ENCODE data around the gene RPL35.

RPL35 gene

DNA sequence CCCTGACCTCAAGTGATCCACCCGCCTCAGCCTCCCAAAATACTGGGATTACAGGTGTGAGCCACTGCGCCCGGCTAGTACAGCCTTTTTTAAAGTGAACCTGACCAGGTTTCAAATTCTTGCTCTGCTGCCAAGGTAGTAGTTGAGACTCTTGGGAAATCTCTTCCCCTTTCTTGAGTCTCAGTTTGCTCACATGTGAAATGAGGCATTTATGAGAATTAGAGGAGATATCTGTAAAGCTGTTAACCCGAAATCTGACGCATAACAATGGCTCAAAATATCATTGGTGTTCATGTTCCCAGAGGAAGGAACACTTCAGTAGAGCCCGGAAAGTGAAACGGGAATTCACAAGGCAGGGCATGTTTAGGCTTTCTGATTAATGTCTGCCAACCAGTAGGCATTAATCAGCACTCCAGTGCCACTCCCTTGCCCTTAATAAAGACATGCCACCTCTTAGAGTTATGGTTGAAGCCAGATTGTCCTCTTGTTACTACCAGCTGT lies 1.7 kb upstream of the RPL35 start:
- Mint-ChIP-seq H3K9me3 (no peaks in the 10 kb centered on the region), H3K27ac (no peak overlapping the region), H3K36me3 (peaks cover 42% of the 10 kb centered on the region), H3K4me1 (peaks cover 38% of the 10 kb centered on the region), H3K4me3 (peak overlapping the region; percentile 85)
- ATAC-seq = no peak
- no peak for DNase-seq (ENCODE audit: low spot score in 2 of 2)

GRCh38 chr9:124860582-124861341 lies 995 bp downstream of the RPL35 start:
- ATAC-seq (no peak), DNase-seq (ENCODE audit: low spot score in 2 of 2) (no peak)
- peak overlapping the region; percentile 94 for H3K27ac Mint-ChIP-seq
- no peaks in the 10 kb centered on the region for H3K9me3 Mint-ChIP-seq
- H3K4me3 Mint-ChIP-seq = peak overlapping the region; percentile 85
- peaks cover 55% of the 10 kb centered on the region for H3K36me3 Mint-ChIP-seq
- H3K4me1 Mint-ChIP-seq = peaks cover 42% of the 10 kb centered on the region

DNA sequence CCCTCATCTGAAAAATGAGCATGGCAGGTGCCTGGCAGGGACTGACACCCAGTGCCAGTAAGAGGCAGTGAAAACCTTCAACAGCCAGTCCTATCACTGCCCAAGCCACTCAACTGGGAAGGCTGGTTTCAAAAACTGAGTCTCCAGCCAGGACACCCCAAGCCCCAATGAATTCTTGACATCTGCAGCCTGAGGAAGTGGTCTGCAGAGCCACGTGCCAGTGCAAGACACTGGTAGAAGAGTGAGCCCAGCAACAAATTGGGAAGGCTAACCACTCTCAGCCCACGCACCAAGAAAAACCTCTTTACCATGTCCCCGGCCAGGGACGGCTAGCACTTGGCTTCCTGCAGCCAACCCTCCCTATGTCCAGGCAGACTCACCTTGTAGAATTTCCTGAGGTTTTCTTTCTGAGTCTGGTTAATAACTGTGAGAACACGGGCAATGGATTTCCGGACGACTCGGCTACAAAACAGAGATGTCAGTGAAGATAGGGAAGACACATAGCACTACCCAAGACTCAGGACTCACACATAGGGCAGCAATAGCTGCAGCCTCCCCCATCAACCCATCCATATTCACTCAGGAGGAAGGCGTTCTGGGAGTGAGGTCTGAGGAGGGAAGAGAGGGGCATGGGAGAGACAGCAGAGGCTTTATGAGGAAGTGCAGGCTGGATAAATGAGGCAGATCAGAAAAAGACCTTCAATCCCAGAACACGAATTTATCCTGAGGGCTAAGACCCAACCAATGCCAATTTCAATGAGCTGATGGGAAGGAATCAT lies 1.8 kb downstream of the RPL35 start:
- Mint-ChIP-seq H3K4me1 (peaks cover 46% of the 10 kb centered on the region), H3K36me3 (peaks cover 60% of the 10 kb centered on the region), H3K4me3 (peak overlapping the region; percentile 85), H3K27ac (peak overlapping the region; percentile 94), H3K9me3 (no peaks in the 10 kb centered on the region)
- ATAC-seq = no peak
- no peak for DNase-seq (ENCODE audit: low spot score in 2 of 2)

DNA sequence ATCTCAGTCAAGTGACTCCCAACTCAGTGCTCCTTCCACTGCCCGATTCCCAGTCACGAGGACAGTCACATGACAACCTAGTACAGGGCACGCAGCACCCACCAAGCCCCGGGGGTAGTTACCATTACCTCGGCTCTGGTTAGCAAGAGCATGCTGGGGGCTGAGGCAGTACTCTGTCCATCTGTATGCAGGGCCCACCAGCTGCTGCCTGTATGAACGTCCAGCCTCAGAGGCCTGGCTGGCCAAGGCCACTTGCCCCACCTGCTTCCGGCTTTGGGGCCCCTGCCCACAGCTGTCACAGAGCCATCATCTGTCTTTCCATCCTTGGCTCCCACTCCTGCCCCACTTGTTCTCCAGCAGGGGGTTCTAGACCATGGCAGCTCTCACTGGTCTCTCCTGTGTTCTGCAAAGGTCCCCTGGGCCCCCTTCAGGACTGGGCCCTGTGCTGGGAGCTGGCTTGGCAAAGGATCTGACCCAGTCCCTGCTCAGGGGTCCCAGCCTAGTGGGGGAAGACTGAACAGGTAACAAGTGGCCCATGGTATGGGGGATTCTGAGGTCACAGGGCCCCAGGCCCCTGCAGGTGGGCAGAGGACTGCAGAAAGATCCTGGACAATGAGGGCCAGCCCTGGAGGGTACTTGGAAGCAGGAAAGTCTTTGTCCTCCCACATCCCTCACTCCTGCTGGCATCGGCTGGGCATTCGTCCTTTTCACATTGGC lies 3.3 kb downstream of the RPL35 start:
- peak overlapping the region; percentile 94 for H3K27ac Mint-ChIP-seq
- no peaks in the 10 kb centered on the region for H3K9me3 Mint-ChIP-seq
- peak overlapping the region; percentile 85 for H3K4me3 Mint-ChIP-seq
- no peak for DNase-seq (ENCODE audit: low spot score in 2 of 2)
- ATAC-seq = no peak
- peaks cover 50% of the 10 kb centered on the region for H3K4me1 Mint-ChIP-seq
- peaks cover 62% of the 10 kb centered on the region for H3K36me3 Mint-ChIP-seq

DNA sequence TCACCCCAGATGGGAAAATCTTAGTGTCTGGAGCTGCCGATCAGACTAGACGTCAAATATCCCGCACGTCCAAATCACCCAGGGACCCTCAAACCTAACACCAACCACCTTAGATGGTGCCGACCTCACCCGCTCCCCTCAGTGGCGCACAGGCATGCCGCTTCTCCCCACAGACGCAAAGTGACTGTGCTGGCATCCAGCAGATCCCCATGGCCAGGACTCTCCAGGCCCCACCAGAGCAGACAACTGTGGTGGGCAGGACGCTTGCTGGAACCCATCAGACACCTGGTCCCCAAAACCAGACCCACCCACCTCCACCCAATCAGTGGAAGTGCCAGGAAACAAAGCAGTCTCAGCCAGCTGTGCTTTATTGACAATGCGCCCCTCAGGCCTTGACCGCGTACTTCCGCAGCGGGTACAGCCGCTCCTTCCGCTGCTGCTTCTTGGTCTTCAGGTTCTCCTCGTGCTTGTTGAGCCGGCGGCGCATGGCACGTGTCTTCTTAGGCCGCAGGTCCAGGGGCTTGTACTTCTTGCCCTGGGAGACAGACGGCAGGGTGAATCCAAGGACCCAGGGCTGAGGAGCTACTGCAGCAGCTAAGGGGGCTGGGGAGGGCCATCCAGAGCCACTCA lies 4.1 kb downstream of the RPL35 start:
- H3K27ac Mint-ChIP-seq = peak overlapping the region; percentile 94
- DNase-seq (ENCODE audit: low spot score in 2 of 2) = no peak
- ATAC-seq = no peak
- H3K4me1 Mint-ChIP-seq = peaks cover 54% of the 10 kb centered on the region
- H3K4me3 Mint-ChIP-seq = no peak overlapping the region
- no peaks in the 10 kb centered on the region for H3K9me3 Mint-ChIP-seq
- H3K36me3 Mint-ChIP-seq = peaks cover 62% of the 10 kb centered on the region

DNA sequence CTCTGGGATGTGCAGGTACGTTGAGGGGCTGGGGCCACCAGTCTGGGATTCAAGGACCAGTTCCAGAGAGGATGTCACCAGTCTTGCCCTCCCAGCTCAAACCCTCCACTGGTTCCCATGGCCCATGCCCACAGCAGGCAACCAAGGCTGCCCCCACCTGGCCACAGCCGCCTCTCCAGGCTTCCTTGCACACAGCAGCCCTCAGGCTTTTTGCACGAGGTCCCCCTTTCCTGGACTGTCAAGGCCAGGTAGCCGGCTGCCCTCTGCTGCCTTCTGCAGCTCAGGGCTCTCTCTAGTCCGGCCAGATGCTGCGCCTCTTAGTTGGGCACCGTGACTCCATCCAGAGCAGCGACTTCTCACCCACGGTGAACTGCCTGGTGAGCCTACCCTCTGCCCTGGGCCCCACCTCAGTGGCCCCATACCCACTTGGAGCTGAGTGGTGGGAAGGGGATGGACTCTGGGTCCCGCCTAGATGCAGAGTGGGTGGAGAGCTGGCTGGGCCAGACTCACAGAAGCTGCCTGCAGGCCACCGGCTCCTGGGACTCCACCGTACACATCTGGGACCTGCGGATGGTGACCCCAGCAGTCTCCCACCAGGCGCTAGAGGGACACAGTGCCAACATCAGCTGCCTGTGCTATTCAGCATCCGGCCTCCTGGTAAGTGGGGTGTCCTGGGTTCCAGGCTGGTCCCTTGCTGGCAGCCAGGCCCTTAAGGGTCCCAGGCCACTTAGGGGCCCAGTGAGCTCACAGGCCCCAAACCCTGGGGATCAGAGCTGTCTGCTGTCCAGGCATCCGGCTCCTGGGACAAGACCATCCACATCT lies 5.6 kb downstream of the RPL35 start:
- Mint-ChIP-seq H3K9me3 (no peaks in the 10 kb centered on the region), H3K4me3 (no peak overlapping the region), H3K4me1 (peaks cover 56% of the 10 kb centered on the region), H3K36me3 (peaks cover 53% of the 10 kb centered on the region), H3K27ac (peak overlapping the region; percentile 94)
- DNase-seq (ENCODE audit: low spot score in 2 of 2) (peak in 1 of 2 donors; percentile 63), ATAC-seq (no peak)

DNA sequence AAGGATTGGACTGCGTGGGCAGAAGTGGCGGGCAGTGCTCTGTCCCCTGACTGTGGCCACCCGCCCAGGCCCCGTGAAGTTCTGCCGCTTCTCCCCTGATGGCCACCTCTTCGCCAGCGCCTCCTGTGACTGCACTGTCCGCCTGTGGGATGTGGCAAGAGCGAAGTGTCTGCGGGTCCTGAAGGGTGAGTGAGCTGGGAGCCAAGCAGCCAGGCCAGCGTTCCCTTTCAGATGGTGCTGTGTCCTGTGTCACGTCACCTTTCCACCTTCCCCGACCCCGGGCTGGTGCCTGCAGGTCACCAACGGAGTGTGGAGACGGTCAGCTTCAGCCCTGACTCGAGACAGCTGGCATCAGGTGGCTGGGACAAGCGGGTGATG lies 6.2 kb downstream of the RPL35 start:
- Mint-ChIP-seq H3K9me3 (no peaks in the 10 kb centered on the region), H3K36me3 (peaks cover 47% of the 10 kb centered on the region), H3K27ac (peak overlapping the region; percentile 94), H3K4me3 (no peak overlapping the region), H3K4me1 (peaks cover 55% of the 10 kb centered on the region)
- DNase-seq (ENCODE audit: low spot score in 2 of 2) (no peak), ATAC-seq (no peak)

DNA sequence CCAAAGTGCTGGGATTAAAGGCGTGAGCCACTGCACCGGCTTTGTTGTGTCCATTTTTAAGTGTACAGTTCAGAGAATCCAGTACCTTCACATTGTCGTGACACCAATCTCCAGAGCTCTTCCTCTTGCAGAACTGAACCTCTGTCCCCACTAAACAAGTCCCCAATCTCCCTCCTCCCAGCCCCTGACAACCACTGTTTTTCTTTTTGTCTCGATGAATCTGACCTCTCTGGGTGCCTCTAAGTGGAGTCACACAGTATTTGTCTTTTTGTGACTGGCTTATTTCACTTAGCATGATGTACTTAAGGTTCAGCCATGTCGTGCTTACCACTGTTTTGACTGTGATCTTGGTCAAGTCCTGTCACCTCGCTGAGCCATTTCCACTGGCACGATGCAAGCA lies 6.9 kb downstream of the RPL35 start:
- H3K4me3 Mint-ChIP-seq = no peak overlapping the region
- DNase-seq (ENCODE audit: low spot score in 2 of 2) = no peak
- no peak for ATAC-seq
- peaks cover 40% of the 10 kb centered on the region for H3K36me3 Mint-ChIP-seq
- no peaks in the 10 kb centered on the region for H3K9me3 Mint-ChIP-seq
- H3K27ac Mint-ChIP-seq = peak overlapping the region; percentile 94
- peaks cover 48% of the 10 kb centered on the region for H3K4me1 Mint-ChIP-seq

DNA sequence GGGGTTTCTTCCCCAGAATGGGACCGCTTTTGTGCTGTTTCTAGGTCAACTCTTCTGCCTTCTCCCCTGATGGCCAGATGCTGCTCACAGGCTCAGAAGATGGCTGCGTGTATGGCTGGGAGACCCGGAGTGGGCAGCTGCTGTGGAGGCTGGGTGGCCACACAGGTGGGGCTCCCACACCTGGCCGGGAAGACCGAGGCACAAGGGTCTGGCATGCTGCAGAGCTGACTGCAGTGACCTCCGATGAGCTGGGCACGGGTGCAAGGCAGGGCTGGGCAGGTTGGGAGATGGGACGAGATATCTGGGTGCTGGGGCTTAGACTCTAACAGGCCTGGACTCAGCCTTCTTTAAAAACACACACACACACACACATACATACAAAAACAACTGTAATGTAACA lies 7.6 kb downstream of the RPL35 start:
- H3K27ac Mint-ChIP-seq = no peak overlapping the region
- H3K36me3 Mint-ChIP-seq = peaks cover 33% of the 10 kb centered on the region
- DNase-seq (ENCODE audit: low spot score in 2 of 2) (no peak), ATAC-seq (no peak)
- H3K9me3 Mint-ChIP-seq = no peaks in the 10 kb centered on the region
- H3K4me1 Mint-ChIP-seq = peaks cover 41% of the 10 kb centered on the region
- H3K4me3 Mint-ChIP-seq = peak overlapping the region; percentile 66

- ATAC-seq = peak; percentile 0
Observed at GRCh38 chr9:124853605-124854143, 8.1 kb downstream of the RPL35 start.

DNA sequence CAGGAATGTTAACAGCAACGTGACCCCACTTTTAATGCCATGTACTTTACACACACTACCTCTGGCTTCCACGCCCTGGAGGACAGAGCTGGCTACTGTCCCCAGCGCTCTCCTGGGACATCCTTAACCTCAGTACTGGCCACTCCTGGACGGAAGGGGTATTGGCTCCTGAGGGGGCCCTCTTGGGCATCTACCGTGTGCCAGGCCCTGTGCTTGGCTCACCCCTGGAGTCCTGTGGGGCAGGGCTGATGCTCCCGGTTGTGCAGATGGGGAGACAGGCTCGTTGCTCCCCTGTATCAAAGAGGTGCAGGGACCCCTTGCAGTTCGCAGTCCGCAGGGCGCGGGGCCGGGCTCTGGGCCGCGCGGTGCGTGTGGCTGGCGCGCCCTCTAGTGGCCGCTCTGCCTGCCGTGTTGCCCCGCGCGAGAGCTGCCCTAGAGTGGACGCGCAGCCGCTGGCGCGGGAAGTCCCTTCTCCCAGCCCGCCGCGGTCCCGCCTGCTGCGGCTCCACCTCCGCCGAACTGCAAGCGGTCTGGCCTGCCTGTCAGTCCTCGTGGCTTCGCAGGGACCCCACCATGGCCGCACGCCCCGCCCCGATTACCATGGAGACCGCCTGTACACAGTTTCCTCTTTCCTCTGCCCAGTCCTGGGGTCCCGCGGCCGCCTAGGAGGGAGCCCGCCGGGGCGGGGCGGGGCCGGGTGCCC lies 8.8 kb downstream of the RPL35 start, which contains the start of gene WDR38:
WDR38 (plus strand) TSS at position 632 of the 703 bp plus-strand sequence. CDS start 72 bp downstream, outside the sequence.
- Mint-ChIP-seq H3K27ac (peak within 1 kb of the TSS; percentile 90), H3K4me1 (peaks cover 30% of the 10 kb centered on the region), H3K9me3 (no peaks in the 10 kb centered on the region), H3K4me3 (peak within 1 kb of the TSS; percentile 66), H3K36me3 (peaks cover 21% of the 10 kb centered on the region)
- ATAC-seq (peak; percentile 91), DNase-seq (ENCODE audit: low spot score in 2 of 2) (peak; percentile 89 to 93)

More at GRCh38 chr9:124853605-124854143, 8.1 kb downstream of the RPL35 start:
- Mint-ChIP-seq H3K4me1 (peaks cover 36% of the 10 kb centered on the region), H3K9me3 (no peaks in the 10 kb centered on the region), H3K27ac (peak overlapping the region; percentile 90), H3K36me3 (peaks cover 28% of the 10 kb centered on the region), H3K4me3 (peak overlapping the region; percentile 66)
- peak in 1 of 2 donors; percentile 59 for DNase-seq (ENCODE audit: low spot score in 2 of 2)

DNA sequence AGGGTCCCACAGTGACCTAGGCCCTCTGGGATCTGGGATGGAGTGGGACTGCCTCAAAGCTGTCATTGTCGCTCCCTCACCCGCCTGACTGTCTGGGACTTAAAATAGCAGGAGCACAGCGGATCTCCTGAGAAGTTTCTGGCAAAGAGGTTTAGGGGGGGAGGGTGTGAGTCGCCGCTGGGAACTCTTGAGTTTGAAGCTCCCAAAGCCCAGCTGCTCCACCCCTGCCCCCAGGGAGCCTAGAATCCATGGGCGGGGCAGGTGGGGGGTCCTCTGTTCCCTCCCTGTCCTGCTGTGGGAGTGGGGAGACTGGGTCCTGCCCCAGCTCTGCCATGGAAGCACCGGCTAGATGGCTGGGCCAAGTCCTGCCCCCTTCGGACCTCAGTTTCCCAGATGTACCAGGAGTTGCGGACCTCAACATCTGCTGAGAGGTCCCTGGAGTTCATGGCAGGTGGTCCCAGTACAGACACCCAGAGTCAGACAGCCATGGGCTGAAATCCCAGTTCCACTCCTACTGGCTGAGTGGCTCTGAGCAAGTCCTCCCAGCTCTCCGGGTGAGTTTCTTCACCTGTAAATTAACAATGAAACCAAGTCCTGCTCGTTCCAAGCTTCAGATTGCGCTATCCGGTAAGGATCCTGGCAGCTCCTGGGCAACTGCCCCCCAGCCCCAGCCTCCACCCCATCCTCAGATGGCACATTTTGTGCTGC lies 9.5 kb downstream of the RPL35 start:
- no peaks in the 10 kb centered on the region for H3K9me3 Mint-ChIP-seq
- ATAC-seq = no peak
- no peak for DNase-seq (ENCODE audit: low spot score in 2 of 2)
- peak overlapping the region; percentile 66 for H3K4me3 Mint-ChIP-seq
- H3K36me3 Mint-ChIP-seq = peaks cover 14% of the 10 kb centered on the region
- peaks cover 22% of the 10 kb centered on the region for H3K4me1 Mint-ChIP-seq
- H3K27ac Mint-ChIP-seq = peak overlapping the region; percentile 90

- Mint-ChIP-seq H3K36me3 (peaks cover under 1% of the 10 kb centered on the region), H3K4me1 (peaks cover 16% of the 10 kb centered on the region), H3K9me3 (no peaks in the 10 kb centered on the region), H3K27ac (no peak overlapping the region), H3K4me3 (no peak overlapping the region)
- ATAC-seq = no peak
- DNase-seq (ENCODE audit: low spot score in 2 of 2) = no peak
Observed at GRCh38 chr9:124849801-124850200, 12.0 kb downstream of the RPL35 start.
